ENCODE results near the gene SPATA33.

Gene SPATA33

DNA sequence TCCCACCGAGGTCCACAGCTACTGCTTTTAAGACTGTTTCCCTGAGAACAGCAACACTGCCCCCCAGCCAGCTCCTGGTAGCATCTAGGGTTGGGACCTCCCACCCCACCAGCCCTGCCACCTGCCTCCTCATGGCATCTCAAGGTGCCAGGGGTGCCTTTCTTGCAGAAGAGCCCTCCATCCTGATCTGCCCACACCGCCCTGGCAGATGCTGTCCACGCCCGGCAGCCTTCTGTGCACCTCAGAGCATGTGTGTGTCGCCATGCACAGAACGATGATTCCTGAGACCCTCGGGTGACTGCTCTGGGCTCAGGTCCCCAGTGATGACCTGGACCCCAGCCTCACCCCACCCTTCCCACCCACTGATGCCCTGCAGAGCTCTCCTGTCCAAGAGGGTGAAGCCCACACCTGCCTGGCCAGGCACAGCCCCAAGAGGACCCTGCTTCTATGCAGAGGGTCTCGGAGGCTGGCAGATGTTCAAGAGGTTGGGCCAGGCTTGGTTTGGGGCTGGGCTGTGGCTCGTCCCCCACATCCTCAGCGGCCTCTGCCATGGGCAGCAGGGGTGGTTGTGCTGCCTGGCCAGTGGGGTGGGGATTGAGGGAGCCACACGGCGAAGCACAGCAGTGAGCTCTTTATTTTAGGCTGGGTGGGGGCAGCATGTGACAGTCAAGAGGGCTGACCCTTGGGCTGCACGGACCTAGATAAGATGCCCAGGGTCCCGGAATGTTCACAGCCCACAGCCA, 49.1 kb downstream of the SPATA33 start:
- Histone ChIP-seq H3K27me3 (ENCODE audit: control insufficient read depth, insufficient read depth, low read length) (peaks cover 12% of the 10 kb centered on the region), H3K4me1 (ENCODE audit: control insufficient read depth, insufficient read depth, low read length) (peaks cover 20% of the 10 kb centered on the region), H3K9me3 (ENCODE audit: control insufficient read depth, insufficient read depth, low read depth, low read length) (no peaks in the 10 kb centered on the region), H3K36me3 (ENCODE audit: control insufficient read depth, insufficient read depth, low read length) (no peaks in the 10 kb centered on the region), H3K4me3 (ENCODE audit: low read depth, low read length) (no peak overlapping the region), H3K27ac (ENCODE audit: low read depth, low read length) (no peak overlapping the region), H3K9ac (ENCODE audit: low read length) (no peak overlapping the region)

DNA sequence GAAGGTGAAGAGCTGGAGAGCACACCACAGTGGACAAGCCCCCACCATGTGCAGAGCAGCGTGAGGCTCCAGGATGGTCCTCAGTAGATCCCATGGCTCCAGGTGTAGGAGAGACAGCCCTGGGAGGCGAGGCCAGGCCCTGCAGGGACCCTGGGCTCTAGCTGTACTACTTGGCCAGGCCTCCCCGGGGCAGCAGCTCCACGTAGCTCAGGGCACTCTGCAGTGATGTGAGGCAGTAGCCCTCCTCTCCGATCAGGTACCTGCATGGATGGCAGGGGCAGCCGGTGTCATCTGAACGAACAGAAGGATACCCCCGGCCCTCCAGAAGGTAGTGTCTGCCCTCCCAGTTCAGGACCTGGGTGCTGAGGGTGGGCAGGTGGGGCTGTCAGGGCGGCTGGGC, 50.1 kb downstream of the SPATA33 start:
- Histone ChIP-seq H3K4me1 (ENCODE audit: control insufficient read depth, insufficient read depth, low read length) (peaks cover 20% of the 10 kb centered on the region), H3K36me3 (ENCODE audit: control insufficient read depth, insufficient read depth, low read length) (no peaks in the 10 kb centered on the region), H3K4me3 (ENCODE audit: low read depth, low read length) (no peak overlapping the region), H3K27ac (ENCODE audit: low read depth, low read length) (no peak overlapping the region), H3K9ac (ENCODE audit: low read length) (no peak overlapping the region), H3K9me3 (ENCODE audit: control insufficient read depth, insufficient read depth, low read depth, low read length) (no peaks in the 10 kb centered on the region), H3K27me3 (ENCODE audit: control insufficient read depth, insufficient read depth, low read length) (peaks cover 12% of the 10 kb centered on the region)

DNA sequence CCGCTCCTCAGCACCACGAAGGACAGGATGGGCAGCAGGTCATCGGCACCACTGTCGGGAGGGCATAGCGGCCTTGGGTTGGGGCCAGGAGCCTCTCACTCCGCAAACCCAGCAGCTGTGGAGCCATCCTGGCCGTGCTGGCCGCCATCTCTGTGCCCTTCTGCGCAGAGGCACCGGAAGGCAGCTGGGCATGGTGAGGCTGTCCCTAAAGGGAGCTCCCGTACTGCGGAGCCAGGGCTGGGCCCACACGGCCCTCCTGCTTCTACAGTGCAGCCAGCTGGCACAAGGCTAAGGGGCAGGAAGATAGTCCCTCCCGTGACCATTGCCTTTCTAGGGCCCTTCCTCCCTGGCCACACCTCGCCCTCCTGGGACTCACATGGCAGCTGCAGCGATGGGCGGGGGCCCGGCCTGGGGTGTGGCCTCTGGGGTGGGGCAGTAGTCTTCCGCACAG, 50.9 kb downstream of the SPATA33 start:
- Histone ChIP-seq H3K4me1 (ENCODE audit: control insufficient read depth, insufficient read depth, low read length) (peaks cover 23% of the 10 kb centered on the region), H3K4me3 (ENCODE audit: low read depth, low read length) (no peak overlapping the region), H3K27ac (ENCODE audit: low read depth, low read length) (no peak overlapping the region), H3K9me3 (ENCODE audit: control insufficient read depth, insufficient read depth, low read depth, low read length) (no peaks in the 10 kb centered on the region), H3K36me3 (ENCODE audit: control insufficient read depth, insufficient read depth, low read length) (no peaks in the 10 kb centered on the region), H3K27me3 (ENCODE audit: control insufficient read depth, insufficient read depth, low read length) (peaks cover 12% of the 10 kb centered on the region), H3K9ac (ENCODE audit: low read length) (no peak overlapping the region)

DNA sequence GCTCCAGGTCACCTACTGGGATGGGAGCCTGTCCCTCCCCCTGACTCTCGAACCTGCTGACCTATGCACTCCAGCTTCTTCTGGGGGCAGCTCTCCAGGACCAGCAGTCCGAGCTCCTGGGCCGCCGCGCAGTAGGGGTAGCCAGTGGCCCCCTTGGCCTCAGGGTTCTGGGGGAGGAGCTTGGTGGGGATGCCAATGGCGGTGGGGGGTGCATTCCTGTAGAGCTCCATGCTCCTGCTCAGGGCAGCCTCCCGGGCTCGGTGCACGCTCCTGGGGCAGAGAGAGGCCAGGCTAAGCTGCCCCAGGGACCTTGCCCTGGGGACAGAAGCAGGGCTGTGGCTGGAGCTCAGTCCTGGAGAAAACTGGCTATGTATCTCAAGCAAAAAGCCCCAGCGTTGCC, 51.5 kb downstream of the SPATA33 start:
- no peaks in the 10 kb centered on the region for H3K9me3 ChIP-seq (ENCODE audit: control insufficient read depth, insufficient read depth, low read depth, low read length)
- peaks cover under 1% of the 10 kb centered on the region; the same call in 1 of the 2 replicates for H3K36me3 ChIP-seq (ENCODE audit: control insufficient read depth, insufficient read depth, low read length)
- no peak overlapping the region for H3K4me3 ChIP-seq (ENCODE audit: low read depth, low read length)
- peak overlapping the region; percentile 67 for H3K9ac ChIP-seq (ENCODE audit: low read length)
- H3K27me3 ChIP-seq (ENCODE audit: control insufficient read depth, insufficient read depth, low read length): peaks cover 11% of the 10 kb centered on the region
- H3K27ac ChIP-seq (ENCODE audit: low read depth, low read length): no peak overlapping the region; the same call in 1 of the 2 replicates
- peaks cover 23% of the 10 kb centered on the region for H3K4me1 ChIP-seq (ENCODE audit: control insufficient read depth, insufficient read depth, low read length)

DNA sequence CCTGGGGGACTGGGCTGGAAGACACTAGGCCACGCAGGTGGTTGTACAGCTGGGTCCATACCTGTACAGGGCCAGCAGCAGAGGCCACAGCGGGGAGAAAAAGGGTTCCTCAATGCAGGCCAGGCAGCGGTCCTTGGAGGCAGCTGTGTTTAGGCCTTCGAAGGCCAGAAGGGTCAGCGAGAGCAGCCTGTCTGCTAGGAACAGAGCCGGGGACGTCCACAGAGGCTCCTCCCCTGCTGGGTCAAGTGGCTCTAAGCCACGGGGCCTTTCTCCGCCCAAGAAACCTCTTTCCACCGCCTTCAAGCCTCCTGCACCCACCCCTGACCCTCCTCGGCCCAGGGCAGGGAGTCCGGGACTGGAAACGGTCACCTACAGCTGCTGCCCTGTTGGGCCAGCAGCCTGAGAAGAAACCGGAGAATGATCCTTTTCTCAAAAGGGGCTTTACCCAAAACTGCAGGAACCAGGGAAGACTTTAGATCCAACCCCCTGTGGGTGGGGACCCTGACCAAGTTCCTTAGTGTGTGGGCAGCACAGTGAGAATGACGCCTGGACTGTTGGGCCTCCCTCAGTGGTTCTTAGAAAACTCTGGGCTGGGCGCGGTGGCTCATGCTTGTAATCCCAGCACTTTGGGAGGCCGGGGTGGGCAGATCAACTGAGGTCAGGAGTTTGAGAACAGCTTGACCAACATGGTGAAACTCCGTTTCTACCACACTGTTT, 52.2 kb downstream of the SPATA33 start:
- Histone ChIP-seq H3K4me1 (ENCODE audit: control insufficient read depth, insufficient read depth, low read length) (peaks cover 23% of the 10 kb centered on the region), H3K27ac (ENCODE audit: low read depth, low read length) (no peak overlapping the region; the same call in 1 of the 2 replicates), H3K27me3 (ENCODE audit: control insufficient read depth, insufficient read depth, low read length) (peaks cover 7% of the 10 kb centered on the region)

DNA sequence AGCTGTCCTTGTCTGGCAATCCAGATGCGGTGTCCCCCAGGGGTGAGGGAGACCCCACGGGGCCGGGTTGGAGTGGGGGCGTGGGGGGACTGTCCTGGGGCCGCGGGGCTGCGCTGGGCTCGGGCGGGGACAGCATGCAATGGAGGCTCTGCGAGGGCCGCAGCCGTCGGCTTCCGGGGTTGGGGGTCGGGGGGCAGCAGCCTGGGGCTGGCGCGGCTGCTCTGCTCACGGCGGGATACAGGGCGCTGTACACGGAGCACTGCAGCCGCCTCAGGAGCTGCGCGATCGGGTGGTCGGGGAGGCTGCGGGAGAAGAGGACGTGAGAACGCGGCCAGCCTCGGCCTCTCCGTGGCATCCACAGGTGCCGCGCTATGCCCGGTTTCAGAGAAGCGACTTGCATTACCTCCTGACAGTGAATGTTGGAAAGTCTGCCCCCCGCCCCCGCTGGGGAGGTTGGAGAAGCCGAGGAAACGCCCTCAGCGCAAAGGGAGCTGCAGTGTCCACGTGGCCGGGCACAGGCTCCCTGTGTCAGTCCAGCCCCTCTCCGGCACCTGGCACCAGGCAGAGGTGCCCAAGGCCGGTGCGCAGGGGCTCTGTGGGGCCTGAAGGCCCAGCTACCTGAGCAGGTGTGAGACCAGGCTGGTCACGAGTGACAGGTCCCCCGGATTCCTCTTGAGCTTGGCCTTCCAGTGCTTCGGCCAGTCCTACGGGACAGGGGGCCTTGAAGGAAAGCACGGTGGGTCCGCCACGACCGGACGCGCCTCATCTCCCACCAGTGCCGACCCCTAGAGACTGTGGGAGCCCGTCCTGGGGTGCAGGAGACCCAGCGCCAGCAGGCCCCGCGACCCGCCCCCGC, 53.3 kb downstream of the SPATA33 start:
- no peak overlapping the region for H3K9ac ChIP-seq (ENCODE audit: low read length)
- no peak overlapping the region for H3K4me3 ChIP-seq (ENCODE audit: low read depth, low read length)
- no peaks in the 10 kb centered on the region for H3K9me3 ChIP-seq (ENCODE audit: control insufficient read depth, insufficient read depth, low read depth, low read length)
- peaks cover 5% of the 10 kb centered on the region; the same call in 1 of the 2 replicates for H3K36me3 ChIP-seq (ENCODE audit: control insufficient read depth, insufficient read depth, low read length)
- H3K27me3 ChIP-seq (ENCODE audit: control insufficient read depth, insufficient read depth, low read length): peaks cover 4% of the 10 kb centered on the region
- no peak overlapping the region for H3K27ac ChIP-seq (ENCODE audit: low read depth, low read length)
- peaks cover 23% of the 10 kb centered on the region for H3K4me1 ChIP-seq (ENCODE audit: control insufficient read depth, insufficient read depth, low read length)

More for the DNA sequence above, 52.2 kb downstream of the SPATA33 start:
- Histone ChIP-seq H3K9me3 (ENCODE audit: control insufficient read depth, insufficient read depth, low read depth, low read length) (no peaks in the 10 kb centered on the region), H3K9ac (ENCODE audit: low read length) (peak overlapping the region; percentile 67), H3K36me3 (ENCODE audit: control insufficient read depth, insufficient read depth, low read length) (peaks cover 5% of the 10 kb centered on the region; the same call in 1 of the 2 replicates), H3K4me3 (ENCODE audit: low read depth, low read length) (no peak overlapping the region)

DNA sequence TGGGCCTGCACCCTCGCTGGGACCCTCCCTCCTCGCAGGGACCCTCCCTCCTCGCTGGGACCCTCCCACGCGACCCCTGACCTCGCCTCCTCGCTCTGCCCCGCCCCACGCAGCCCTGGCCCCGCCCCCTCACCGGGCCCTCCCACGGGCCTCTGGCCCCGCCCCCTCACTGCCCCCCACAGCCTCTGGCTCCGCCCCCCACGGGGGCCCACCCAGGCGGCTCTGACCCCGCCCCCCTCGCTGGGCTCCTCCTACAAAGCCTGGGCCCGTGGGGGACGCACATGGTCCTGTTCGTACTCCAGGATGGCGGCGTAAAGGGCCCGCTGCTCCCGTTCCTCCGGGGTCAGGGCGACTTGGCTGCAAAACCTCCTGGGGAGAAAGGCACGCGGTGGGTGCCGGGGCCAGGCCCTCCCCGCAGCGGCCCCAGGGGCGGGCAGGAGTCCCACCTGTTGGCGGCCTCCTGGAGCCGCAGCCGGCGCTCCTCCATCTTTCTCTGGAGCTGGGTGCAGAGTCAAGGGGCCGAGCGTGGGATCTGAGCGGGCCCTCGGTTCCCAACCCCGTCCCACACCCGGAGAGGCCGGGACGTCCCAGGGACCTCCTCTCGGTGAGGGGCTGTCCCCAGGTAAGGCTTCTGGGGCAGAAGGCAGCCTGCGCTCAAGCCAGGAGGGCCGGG, 54.1 kb downstream of the SPATA33 start:
- Histone ChIP-seq H3K9me3 (ENCODE audit: control insufficient read depth, insufficient read depth, low read depth, low read length) (no peaks in the 10 kb centered on the region), H3K27me3 (ENCODE audit: control insufficient read depth, insufficient read depth, low read length) (peaks cover 4% of the 10 kb centered on the region), H3K9ac (ENCODE audit: low read length) (peak overlapping the region; percentile 80), H3K4me1 (ENCODE audit: control insufficient read depth, insufficient read depth, low read length) (peaks cover 23% of the 10 kb centered on the region), H3K27ac (ENCODE audit: low read depth, low read length) (no peak overlapping the region), H3K36me3 (ENCODE audit: control insufficient read depth, insufficient read depth, low read length) (peaks cover 5% of the 10 kb centered on the region; the same call in 1 of the 2 replicates), H3K4me3 (ENCODE audit: low read depth, low read length) (peak overlapping the region; percentile 91)

DNA sequence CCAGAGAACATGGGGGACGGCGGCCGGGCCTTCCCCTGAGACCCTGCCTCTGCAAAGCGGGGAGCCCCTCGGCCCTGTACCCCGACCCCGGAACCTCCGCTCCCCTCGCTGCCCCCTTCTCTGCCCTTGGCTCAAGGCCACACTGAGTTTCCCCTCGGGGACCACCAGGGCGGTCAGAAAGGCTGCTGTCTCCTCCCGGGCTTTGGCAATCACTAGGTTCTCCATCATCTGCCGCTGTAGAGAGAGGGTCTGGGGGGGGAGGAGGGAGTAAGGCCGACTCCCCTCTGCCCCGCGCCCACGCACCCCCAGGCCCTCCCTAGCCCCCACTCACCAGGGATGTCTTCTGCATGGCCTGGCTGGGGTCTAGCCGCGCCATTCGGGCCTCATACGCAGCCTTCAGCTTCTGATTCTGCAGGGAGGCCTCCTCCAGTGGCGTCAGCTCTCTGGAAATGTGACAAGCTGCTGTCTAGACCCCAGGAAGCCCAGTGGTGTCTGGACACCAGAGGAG, 54.7 kb downstream of the SPATA33 start:
- Histone ChIP-seq H3K9ac (ENCODE audit: low read length) (peak overlapping the region; percentile 80), H3K27ac (ENCODE audit: low read depth, low read length) (no peak overlapping the region), H3K4me3 (ENCODE audit: low read depth, low read length) (peak overlapping the region; percentile 91)

DNA sequence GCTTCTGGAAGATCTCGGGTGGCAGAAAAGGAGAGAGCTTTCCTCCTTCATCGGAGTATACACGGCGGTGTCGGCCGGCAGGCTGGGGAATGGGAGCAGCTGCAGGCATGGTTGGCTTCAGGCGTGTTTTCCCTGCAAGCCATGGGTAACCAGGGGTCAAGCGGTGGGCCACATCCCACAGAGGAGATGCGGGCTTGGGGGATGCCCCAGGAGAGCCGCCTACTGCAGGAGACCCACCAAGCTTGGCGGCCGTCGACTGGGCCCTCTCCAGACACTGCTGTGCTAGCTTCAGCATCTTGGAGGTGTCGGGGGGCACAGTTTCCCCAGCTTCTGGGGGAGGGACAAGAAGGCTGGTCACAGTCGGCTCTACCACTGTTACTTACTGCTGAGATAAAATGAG, 58.9 kb downstream of the SPATA33 start:
- Histone ChIP-seq H3K27me3 (ENCODE audit: control insufficient read depth, insufficient read depth, low read length) (peaks cover 16% of the 10 kb centered on the region), H3K4me3 (ENCODE audit: low read depth, low read length) (no peak overlapping the region), H3K36me3 (ENCODE audit: control insufficient read depth, insufficient read depth, low read length) (peaks cover 8% of the 10 kb centered on the region; the same call in 1 of the 2 replicates), H3K9ac (ENCODE audit: low read length) (no peak overlapping the region), H3K9me3 (ENCODE audit: control insufficient read depth, insufficient read depth, low read depth, low read length) (no peaks in the 10 kb centered on the region), H3K27ac (ENCODE audit: low read depth, low read length) (no peak overlapping the region), H3K4me1 (ENCODE audit: control insufficient read depth, insufficient read depth, low read length) (0 out of 2 replicates have a peak, but pooled peaks cover 3% of the 10 kb centered on the region)

More for the DNA sequence above, 54.7 kb downstream of the SPATA33 start:
- H3K36me3 ChIP-seq (ENCODE audit: control insufficient read depth, insufficient read depth, low read length): peaks cover 8% of the 10 kb centered on the region; the same call in 1 of the 2 replicates
- H3K27me3 ChIP-seq (ENCODE audit: control insufficient read depth, insufficient read depth, low read length): peaks cover 4% of the 10 kb centered on the region
- H3K4me1 ChIP-seq (ENCODE audit: control insufficient read depth, insufficient read depth, low read length): peaks cover 23% of the 10 kb centered on the region
- H3K9me3 ChIP-seq (ENCODE audit: control insufficient read depth, insufficient read depth, low read depth, low read length): no peaks in the 10 kb centered on the region
